CD4-positive, alpha-beta T cell treated with Interleukin-15 for 4 hours (primary cell): ENCODE results near the gene ACTA2.

Source experiments
- DNase-seq: peaks from one replicate; pipeline ENCODE4 v3.0.0-alpha.2; 2020; ENCODE audit warnings: low spot score

ACTA2 gene

GRCh38 chr10:88890681-88891381 lies 61.7 kb downstream of the ACTA2 start:
- no peak for DNase-seq

- DNase-seq: no peak
Observed at GRCh38 chr10:88889559-88890337, 62.8 kb downstream of the ACTA2 start.

- DNase-seq: no peak
Observed at GRCh38 chr10:88888810-88889445, 63.6 kb downstream of the ACTA2 start.

- DNase-seq: no peak
Observed at GRCh38 chr10:88886557-88886956, 66.0 kb downstream of the ACTA2 start.
